ENCODE measurements around the gene EIF5AL1. TPM values are rescaled to one million over a fixed set of nuclear protein-coding genes. Genes with fewer than 3 reads are reported as not detected.
"Not testable (repeated sequence)": the region's sequence is repeated elsewhere in the genome, so short reads cannot be mapped to it uniquely, and the experiment has no call there.

Gene EIF5AL1
- total RNA-seq, 1 experiment from 2014 or later, result 0.73 TPM

DNA sequence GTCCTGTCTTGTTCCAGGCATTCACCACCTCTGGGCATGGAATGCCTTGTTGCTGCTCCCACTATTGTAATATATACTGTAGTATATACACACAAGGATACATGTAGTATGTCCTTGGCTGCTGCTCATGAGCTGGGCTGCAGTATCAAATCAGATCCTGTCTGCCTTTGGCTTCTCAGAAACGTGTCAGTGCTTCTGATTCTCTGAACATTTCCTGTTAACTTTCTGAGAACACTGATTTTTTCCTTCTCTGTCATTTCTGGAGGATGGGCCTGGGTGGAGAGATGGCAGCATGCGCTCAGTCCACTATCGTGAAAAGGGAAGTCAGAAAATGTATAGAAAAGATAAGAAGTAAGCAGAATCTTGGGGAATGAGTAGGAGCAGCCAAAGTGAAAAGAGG, 35.6 kb downstream of the EIF5AL1 start:
- Histone ChIP-seq H3K27me3 (no peaks in the 10 kb centered on the region), H3K4me1 (no peaks in the 10 kb centered on the region), H3K36me3 (no peaks in the 10 kb centered on the region), H3K9me3 (replicated peaks) (no peaks in the 10 kb centered on the region), H3K27ac (no peak overlapping the region), H3K4me3 (no peak overlapping the region)
- DNase-seq, result no peak

DNA sequence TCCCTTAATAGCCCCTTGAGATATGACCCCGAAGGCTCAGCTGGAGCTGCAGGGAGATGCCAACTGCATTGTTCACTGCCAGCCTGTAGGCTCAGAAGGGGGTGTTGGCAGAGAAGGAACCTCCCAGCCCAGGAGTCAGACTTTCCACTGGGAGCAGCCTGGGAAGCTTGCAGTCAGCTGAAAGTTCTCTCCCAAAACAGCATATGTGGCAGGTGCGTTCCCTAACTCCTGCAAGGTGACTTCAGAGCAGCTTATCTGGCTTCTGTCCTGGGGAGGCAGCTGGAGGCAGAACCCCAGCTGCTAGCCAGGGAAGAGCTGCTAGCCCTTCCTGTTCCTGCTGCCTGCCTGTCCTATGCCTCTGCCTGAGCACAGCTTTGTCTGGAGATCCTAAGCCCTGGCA, 39.8 kb downstream of the EIF5AL1 start:
- Histone ChIP-seq H3K27ac (no peak overlapping the region), H3K9me3 (replicated peaks) (no peaks in the 10 kb centered on the region), H3K27me3 (no peaks in the 10 kb centered on the region), H3K4me1 (no peaks in the 10 kb centered on the region), H3K4me3 (no peak overlapping the region), H3K36me3 (no peaks in the 10 kb centered on the region)
- DNase-seq, result no peak

DNA sequence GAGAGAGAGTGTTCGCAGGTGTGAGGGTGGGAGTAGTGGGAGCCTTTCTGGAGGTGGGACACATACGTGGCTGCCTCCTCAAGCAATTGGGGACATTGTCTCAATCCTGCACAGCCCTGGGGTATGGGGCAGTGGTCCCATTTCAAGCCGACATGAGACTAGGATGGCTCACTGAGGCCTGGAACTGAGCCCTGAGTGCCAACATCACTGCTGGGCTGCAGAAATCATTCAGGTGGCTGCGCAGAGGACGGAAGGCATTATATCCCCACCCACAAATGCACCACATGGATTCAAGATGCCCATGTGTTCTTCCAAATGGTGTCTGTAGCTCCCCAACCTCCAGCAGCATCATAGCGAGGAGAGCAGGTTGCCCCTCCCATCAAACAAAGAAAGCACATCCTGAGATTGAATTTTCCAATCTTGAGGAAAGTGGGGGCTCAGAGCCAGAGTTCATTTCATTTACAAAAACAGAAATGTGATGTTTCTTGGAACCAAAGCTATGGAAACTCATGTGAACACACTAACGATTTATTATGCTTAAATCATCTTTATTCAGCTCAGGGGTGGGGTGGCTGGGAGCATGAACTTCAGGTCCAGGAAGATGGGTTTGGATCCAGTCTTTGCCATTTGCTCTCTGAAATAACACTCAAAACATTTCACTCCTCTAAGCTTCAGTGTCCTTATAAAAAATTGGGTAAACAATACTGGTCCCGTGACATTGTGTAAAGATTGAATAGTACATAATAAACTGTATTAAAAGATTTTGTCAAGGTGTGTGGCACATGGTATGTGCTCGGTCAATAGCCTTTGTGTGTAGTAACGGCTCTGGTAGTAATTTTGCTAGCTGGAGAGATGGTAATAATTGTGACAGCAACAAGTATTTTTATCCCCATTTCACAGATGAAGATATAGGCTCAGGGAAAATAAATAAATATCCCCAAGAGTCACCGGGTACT, 43.3 kb downstream of the EIF5AL1 start:
- Histone ChIP-seq H3K27me3 (no peaks in the 10 kb centered on the region), H3K27ac (no peak overlapping the region), H3K4me1 (no peaks in the 10 kb centered on the region), H3K36me3 (no peaks in the 10 kb centered on the region), H3K9me3 (replicated peaks) (no peaks in the 10 kb centered on the region), H3K4me3 (no peak overlapping the region)
- no peak for DNase-seq

DNA sequence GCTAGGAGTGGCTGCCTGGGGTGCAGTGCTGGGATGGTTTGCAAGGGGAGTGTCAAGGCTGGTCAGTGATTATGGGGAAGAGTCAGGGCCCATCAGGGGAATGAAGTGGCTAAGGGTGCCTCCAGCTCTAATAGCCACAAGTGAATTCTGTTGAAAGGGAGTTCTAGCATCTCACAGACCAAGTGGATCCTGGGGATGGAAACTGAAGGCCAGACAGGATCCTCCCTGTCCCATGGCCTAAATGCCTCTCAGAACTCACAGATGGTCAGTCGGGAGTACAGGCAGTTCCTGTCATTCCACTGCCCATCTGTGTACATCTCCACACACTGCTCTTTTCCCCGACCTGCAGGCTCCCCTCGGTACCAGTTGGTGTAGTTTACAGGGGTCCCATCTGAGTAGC, 44.6 kb downstream of the EIF5AL1 start:
- not testable (repeated sequence) for H3K4me3 ChIP-seq; H3K9me3 ChIP-seq (replicated peaks); DNase-seq; H3K4me1 ChIP-seq; H3K27ac ChIP-seq; H3K36me3 ChIP-seq; H3K27me3 ChIP-seq

DNA sequence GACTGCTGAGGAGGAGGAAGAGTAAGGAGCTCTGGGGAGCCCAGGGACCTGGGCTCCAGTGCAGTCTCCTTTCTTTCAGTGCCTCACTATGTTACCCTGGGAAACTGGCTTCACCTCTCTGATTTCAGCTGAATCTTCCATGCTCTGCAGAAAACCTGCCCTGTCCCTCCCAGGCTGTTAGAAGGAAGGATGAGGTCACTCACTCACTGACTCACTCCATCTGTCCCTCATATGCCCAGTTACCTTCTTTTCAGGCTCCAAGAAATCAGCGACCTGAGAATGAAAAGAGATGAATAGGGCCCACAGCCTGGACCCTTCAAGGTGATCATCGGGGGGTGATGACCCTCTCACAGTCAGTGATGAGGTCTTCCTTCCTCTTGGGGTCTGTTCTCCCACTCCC, 47.4 kb downstream of the EIF5AL1 start:
- Histone ChIP-seq H3K4me3 (no peak overlapping the region), H3K9me3 (replicated peaks) (no peaks in the 10 kb centered on the region), H3K27me3 (no peaks in the 10 kb centered on the region), H3K4me1 (no peaks in the 10 kb centered on the region), H3K36me3 (no peaks in the 10 kb centered on the region), H3K27ac (no peak overlapping the region)
- DNase-seq, result no peak

DNA sequence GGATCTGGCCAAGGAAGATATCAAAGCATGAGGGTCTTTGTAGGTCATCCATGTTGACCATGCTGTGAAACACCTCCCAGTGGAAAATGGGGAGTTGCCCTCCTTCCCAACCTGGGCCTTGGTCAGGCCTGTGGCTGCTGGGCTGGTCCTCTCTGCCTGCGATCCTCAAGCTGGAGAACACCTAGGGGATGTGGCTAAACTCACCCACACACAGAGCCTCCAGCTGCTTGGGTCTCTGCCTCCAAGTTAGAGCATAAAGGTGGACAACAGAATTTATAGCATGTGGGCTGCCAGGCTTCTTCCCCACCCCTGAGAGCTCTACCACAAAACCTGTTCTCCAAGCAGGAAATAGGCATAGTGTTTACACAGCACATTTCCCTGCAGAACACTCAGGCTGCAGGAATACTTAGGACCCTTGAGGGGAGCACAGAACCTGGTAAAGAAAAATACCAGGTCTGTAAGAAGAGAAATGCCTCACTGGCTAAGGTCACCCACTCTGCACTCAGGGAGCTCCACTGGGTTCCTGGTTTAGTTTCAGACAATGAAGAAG, 47.9 kb downstream of the EIF5AL1 start, which contains the start of gene SFTPA2:
Gene SFTPA2, minus strand, starts transcription at position 248 of the 550 bp plus-strand sequence. CDS start 924 bp downstream, outside the sequence.
- no peaks in the 10 kb centered on the region for H3K36me3 ChIP-seq
- no peaks in the 10 kb centered on the region for H3K9me3 ChIP-seq (replicated peaks)
- no peak for DNase-seq
- H3K4me1 ChIP-seq, result no peaks in the 10 kb centered on the region
- H3K27me3 ChIP-seq, result no peaks in the 10 kb centered on the region
- H3K4me3 ChIP-seq, result no peak within 1 kb of the TSS
- no peak within 1 kb of the TSS for H3K27ac ChIP-seq

DNA sequence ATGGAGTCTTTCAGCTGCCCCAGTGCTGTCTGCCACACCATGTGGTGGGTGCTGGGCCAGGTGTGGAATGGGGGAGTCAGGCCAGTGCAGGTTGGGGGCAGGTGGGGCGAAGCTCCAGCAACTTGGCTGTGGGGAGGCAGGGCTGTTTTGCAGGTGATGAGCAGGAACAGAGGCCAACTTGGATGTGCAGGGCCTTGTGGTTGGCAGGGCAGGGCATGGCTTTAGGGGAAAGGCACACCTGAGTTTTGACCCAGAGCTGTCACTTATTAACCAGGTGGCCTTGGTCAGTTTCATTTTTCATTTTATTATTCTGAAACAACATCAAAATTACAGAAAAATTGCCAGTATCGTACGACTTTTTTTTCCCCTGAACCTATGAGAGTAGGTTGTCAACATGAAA, 48.9 kb downstream of the EIF5AL1 start:
- Histone ChIP-seq H3K4me1 (no peaks in the 10 kb centered on the region), H3K27me3 (no peaks in the 10 kb centered on the region), H3K9me3 (replicated peaks) (no peaks in the 10 kb centered on the region), H3K4me3 (no peak overlapping the region), H3K27ac (no peak overlapping the region), H3K36me3 (no peaks in the 10 kb centered on the region)
- no peak for DNase-seq

DNA sequence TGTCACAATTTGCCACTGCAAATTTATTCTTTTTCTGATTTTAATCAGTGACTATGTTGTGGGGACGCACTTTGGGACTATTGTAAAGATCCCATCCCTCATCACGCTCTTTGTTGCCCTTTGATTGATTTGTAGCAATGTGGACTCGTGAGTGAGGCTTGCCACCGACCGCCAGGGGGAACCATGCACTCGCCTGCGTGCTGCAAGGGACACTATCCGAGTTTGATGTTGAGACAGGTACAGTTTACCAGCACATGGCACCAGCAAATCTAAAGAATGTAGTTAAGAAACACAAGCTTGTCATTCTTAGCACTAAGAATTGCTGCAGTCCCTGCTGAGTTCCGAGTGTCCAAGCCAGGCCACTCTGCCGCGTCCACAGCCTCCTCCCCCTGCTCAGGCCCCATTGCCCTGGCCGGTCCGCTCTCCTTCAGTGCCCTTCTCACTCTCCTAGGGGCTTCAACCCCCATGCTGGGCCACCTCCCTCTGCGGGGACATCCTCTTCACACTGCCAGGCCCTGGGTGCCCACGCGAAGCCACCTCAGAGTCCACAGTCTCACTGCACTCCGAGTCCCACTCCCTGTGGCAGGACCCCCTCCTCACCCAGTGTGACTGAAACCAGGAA, 49.9 kb downstream of the EIF5AL1 start:
- Histone ChIP-seq H3K9me3 (replicated peaks) (no peaks in the 10 kb centered on the region), H3K4me3 (no peak overlapping the region), H3K27ac (no peak overlapping the region), H3K4me1 (no peaks in the 10 kb centered on the region), H3K36me3 (no peaks in the 10 kb centered on the region), H3K27me3 (no peaks in the 10 kb centered on the region)
- DNase-seq, result peak; percentile 42 to 66

DNA sequence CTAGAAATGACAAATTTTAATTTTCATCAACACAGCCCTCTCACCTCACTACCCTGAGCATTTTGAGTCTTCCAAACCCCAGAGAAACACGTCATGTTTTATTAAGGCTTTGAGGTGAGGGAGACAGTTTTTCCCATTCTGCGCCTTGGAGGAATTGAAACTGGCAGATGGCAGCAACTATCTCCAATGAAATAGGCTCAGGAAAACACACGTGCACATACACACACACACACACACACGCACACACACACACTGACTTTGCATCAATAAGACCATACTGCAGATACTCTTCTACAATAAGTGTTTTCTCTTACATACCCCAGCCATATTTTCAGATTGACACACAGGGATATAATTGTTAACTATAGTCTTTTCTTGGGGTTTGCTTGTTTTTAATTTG, 51.1 kb downstream of the EIF5AL1 start:
- H3K27me3 ChIP-seq, result no peaks in the 10 kb centered on the region

More for the DNA sequence above, 51.1 kb downstream of the EIF5AL1 start:
- H3K36me3 ChIP-seq, result no peaks in the 10 kb centered on the region
- no peak for DNase-seq
- H3K4me3 ChIP-seq, result no peak overlapping the region
- H3K27ac ChIP-seq, result no peak overlapping the region
- no peaks in the 10 kb centered on the region for H3K4me1 ChIP-seq
- H3K9me3 ChIP-seq (replicated peaks), result no peaks in the 10 kb centered on the region

Other genes starting within 250 kb of the EIF5AL1 start
- 98.8 and 103 TPM in 2 replicates for gene PPIF, start 165.1 kb upstream of the EIF5AL1 start, total RNA-seq (2014; rRNA removed; shearing (Covaris generic))
- gene ZCCHC24, start 66.9 kb upstream of the EIF5AL1 start, total RNA-seq (2014; rRNA removed; shearing (Covaris generic)), result 53.1 and 53.7 TPM in 2 replicates
- not detected in 2 replicates for gene SFTPA2, start 47.9 kb downstream of the EIF5AL1 start, total RNA-seq (2014; rRNA removed; shearing (Covaris generic))
- gene SFTPA1, start 98.4 kb downstream of the EIF5AL1 start, total RNA-seq (2014; rRNA removed; shearing (Covaris generic)), result not detected in 2 replicates
- 0.51 and 0.59 TPM in 2 replicates for gene NUTM2B, start 190.7 kb downstream of the EIF5AL1 start, total RNA-seq (2014; rRNA removed; shearing (Covaris generic))

Measured in SJCRH30 (cell line).